GM12891 (cell line): Measurements from ENCODE around the gene RGL1.

Experiments
- PAX5 ChIP-seq: IDR thresholded peaks from 2 replicates; pipeline ENCODE4 v1.6.1; 2011; ENCODE audit warnings: low read length, moderate library complexity, mild to moderate bottlenecking; ENCODE audit not compliant: insufficient read depth, severe bottlenecking
- POLR2A ChIP-seq: IDR thresholded peaks from 2 replicates; pipeline ENCODE4 v1.6.1; 2011; ENCODE audit warnings: low read depth, low read length, control low read depth
- POLR2AphosphoS5 ChIP-seq: IDR thresholded peaks from 2 replicates; pipeline ENCODE4 v1.6.1; 2011; ENCODE audit warnings: low read depth, low read length, control low read depth
- POU2F2 ChIP-seq: IDR thresholded peaks from 2 replicates; pipeline ENCODE4 v1.6.1; 2011; ENCODE audit warnings: low read depth, mild to moderate bottlenecking, control low read depth, low read length, moderate library complexity
- SPI1 ChIP-seq: IDR thresholded peaks from 2 replicates; pipeline ENCODE4 v1.6.1; 2011; ENCODE audit warnings: low read depth, low read length, control low read depth
- TAF1 ChIP-seq: IDR thresholded peaks from 2 replicates; pipeline ENCODE4 v1.6.1; 2011; ENCODE audit warnings: low read depth, low read length, control low read depth

DNA sequence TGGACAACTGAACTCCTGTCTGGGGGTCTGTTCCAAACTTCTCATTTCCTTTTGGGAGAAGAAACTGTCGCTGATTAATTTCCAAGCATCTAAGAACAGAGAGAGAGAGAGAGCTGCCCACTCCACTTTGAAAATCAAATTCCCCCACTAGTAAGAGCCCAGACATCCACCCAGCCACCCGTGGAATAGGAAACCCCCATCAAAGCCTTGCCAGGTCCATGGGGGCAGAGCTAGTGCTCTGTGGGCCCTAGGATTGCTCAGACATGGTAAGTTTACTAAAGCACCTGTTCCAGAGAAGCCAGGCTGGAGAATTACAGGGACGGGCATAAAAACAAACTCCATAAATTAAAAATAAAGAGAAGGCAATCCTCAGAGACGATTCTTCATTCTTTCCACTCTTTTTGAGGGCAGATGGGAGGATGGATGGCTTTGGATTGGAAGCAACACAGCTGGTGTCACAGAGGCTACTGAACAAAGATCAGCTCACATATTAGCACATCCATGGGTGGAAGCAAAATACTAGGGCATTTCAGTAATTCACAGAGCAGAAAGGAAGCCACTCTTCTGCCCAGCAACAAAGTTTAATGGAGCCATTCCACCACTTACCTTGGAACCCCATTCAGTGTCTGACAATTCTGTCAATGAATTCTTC is 128.7 kb downstream of the RGL1 start:
- TF ChIP-seq POLR2A (no peak), POLR2AphosphoS5 (no peak), TAF1 (no peak), SPI1 (no peak), POU2F2 (no peak), PAX5 (no peak)
